ENCODE measurements around the gene ULK4. TPM values are rescaled to one million over a fixed set of nuclear protein-coding genes. Genes with fewer than 3 reads are reported as not detected.

The ULK4 gene
- total and polyA plus RNA-seq, 2 donors (not counting 1 experiment from before 2014, with no cell fraction given): 9.1 to 9.7 TPM

DNA sequence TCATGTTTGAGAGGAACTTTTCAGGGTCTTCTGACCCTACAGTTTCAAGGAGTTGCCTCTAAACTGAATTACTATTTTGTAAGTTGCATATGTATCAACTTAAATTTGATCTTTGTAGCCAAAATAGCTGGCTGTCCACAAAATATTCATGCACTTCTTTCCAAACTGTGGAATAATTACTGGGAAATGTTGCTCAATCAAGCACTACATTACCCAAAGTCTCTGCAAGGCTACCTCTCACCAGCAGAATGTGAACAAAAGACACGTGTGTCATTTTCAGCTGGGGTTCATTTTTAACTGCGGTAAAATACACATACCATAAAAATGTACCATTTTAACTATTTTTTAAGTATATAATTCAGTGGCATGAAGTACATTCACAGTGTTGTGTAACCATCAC lies 442.2 kb downstream of the ULK4 start:
- H3K9me3 ChIP-seq (ENCODE audit: control insufficient read depth, insufficient read depth, low read depth, low read length): no peaks in the 10 kb centered on the region
- H3K4me1 ChIP-seq (ENCODE audit: control insufficient read depth, extremely low read depth, insufficient read depth, low read length): no peaks in the 10 kb centered on the region
- no peak overlapping the region for H3K4me2 ChIP-seq (ENCODE audit: extremely low read depth, insufficient read depth, low read length)
- no peaks in the 10 kb centered on the region for H3K79me2 ChIP-seq (ENCODE audit: control insufficient read depth, insufficient read depth, low read length)
- no peak overlapping the region for H2AFZ ChIP-seq (ENCODE audit: low read length)
- H4K20me1 ChIP-seq (ENCODE audit: control insufficient read depth, extremely low read depth, insufficient read depth, low read length): no peaks in the 10 kb centered on the region
- no peak overlapping the region for H3K9ac ChIP-seq (ENCODE audit: insufficient read depth, low read length)
- no peak for TF ChIP-seq EZH2 (IDR thresholded peaks at IDR 0.05; ENCODE audit: low read length, missing control alignments)
- TF ChIP-seq, protein P1, sequence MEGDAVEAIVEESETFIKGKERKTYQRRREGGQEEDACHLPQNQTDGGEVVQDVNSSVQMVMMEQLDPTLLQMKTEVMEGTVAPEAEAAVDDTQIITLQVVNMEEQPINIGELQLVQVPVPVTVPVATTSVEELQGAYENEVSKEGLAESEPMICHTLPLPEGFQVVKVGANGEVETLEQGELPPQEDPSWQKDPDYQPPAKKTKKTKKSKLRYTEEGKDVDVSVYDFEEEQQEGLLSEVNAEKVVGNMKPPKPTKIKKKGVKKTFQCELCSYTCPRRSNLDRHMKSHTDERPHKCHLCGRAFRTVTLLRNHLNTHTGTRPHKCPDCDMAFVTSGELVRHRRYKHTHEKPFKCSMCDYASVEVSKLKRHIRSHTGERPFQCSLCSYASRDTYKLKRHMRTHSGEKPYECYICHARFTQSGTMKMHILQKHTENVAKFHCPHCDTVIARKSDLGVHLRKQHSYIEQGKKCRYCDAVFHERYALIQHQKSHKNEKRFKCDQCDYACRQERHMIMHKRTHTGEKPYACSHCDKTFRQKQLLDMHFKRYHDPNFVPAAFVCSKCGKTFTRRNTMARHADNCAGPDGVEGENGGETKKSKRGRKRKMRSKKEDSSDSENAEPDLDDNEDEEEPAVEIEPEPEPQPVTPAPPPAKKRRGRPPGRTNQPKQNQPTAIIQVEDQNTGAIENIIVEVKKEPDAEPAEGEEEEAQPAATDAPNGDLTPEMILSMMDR (conservative IDR thresholded peaks at IDR 0.05 in 1 of 2, IDR thresholded peaks at IDR 0.05 in 1 of 2; ENCODE audit: low read depth in 1 of 2, low read length in 2 of 2): no peak
- peak in 1 of 2 donors; percentile 5 for DNase-seq (ENCODE audit: low read depth in 2 of 2)
- no peak overlapping the region for H3K4me3 ChIP-seq (replicated peaks in 1 of 4; ENCODE audit: control extremely low read depth in 1 of 4, insufficient read depth in 1 of 4, low read depth in 3 of 4, low read length in 4 of 4)
- H3K27me3 ChIP-seq (ENCODE audit: control insufficient read depth, insufficient read depth, low read length): no peaks in the 10 kb centered on the region
- no peaks in the 10 kb centered on the region for H3K36me3 ChIP-seq (ENCODE audit: control insufficient read depth, insufficient read depth, low read length)
- no peak overlapping the region for H3K27ac ChIP-seq (ENCODE audit: insufficient read depth, low read length)

DNA sequence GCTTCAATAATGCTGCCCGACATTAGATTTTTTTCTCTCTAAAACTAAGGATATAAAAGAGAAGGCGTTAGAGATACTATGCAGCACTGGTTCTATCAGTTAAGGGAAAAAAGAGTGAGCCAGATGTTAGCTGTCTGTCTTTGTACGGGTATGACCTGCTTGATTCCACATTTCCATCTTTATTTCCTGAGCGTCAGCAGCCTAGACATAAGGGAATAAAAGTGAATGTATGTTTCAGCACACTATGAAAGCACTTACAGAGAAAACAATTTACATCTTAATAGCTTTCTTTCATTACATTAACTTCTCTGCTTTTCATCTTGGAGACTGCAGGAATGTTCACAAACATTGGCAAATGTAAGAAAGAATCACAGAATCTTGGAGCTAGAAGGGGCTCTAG lies 443.3 kb downstream of the ULK4 start:
- TF ChIP-seq, protein P1 (conservative IDR thresholded peaks at IDR 0.05 in 1 of 2, IDR thresholded peaks at IDR 0.05 in 1 of 2; ENCODE audit: low read depth in 1 of 2, low read length in 2 of 2): no peak
- TF ChIP-seq EZH2 (IDR thresholded peaks at IDR 0.05; ENCODE audit: low read length, missing control alignments): no peak
- H3K9ac ChIP-seq (ENCODE audit: insufficient read depth, low read length): no peak overlapping the region
- no peak for DNase-seq (ENCODE audit: low read depth in 2 of 2)
- H4K20me1 ChIP-seq (ENCODE audit: control insufficient read depth, extremely low read depth, insufficient read depth, low read length): no peaks in the 10 kb centered on the region
- no peaks in the 10 kb centered on the region for H3K4me1 ChIP-seq (ENCODE audit: control insufficient read depth, extremely low read depth, insufficient read depth, low read length)
- H3K27me3 ChIP-seq (ENCODE audit: control insufficient read depth, insufficient read depth, low read length): no peaks in the 10 kb centered on the region
- no peak overlapping the region for H3K27ac ChIP-seq (ENCODE audit: insufficient read depth, low read length)
- H3K4me2 ChIP-seq (ENCODE audit: extremely low read depth, insufficient read depth, low read length): no peak overlapping the region
- H3K4me3 ChIP-seq (replicated peaks in 1 of 4; ENCODE audit: control extremely low read depth in 1 of 4, insufficient read depth in 1 of 4, low read depth in 3 of 4, low read length in 4 of 4): no peak overlapping the region
- H3K36me3 ChIP-seq (ENCODE audit: control insufficient read depth, insufficient read depth, low read length): no peaks in the 10 kb centered on the region
- H3K79me2 ChIP-seq (ENCODE audit: control insufficient read depth, insufficient read depth, low read length): no peaks in the 10 kb centered on the region
- H3K9me3 ChIP-seq (ENCODE audit: control insufficient read depth, insufficient read depth, low read depth, low read length): no peaks in the 10 kb centered on the region
- H2AFZ ChIP-seq (ENCODE audit: low read length): no peak overlapping the region

DNA sequence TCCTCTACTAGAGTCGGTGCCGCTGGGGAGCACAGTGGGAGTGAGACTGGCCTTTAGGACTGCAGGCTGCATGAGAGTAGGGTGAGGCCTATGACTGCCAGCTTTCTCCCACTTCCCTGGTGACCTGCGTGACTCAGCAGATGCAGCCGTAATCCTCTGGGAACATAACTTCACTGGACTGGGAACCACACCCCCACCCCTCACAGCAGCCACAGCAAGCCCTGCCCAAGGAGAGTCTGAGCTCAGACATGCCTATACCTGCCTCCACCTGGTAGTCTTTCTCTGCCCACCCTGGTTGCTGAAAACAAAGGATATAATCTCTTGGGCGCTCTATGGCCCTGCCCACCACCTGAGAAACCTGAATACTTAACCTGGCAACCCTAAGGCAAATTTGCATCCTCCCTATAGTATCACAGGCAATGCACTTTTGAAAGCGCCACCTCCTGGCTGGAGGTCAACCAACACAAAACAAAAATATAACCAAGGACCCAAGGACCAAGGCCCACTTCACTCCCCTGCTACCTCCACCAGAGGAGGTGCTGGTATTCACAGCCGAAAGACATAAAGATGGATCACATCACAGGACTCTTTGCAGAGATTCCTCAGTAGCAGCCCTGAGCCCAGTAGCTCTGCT lies 453.7 kb downstream of the ULK4 start:
- no peak overlapping the region for H3K27ac ChIP-seq (ENCODE audit: insufficient read depth, low read length)
- H2AFZ ChIP-seq (ENCODE audit: low read length): no peak overlapping the region
- peak in 1 of 2 donors; percentile 26 for DNase-seq (ENCODE audit: low read depth in 2 of 2)
- H3K79me2 ChIP-seq (ENCODE audit: control insufficient read depth, insufficient read depth, low read length): no peaks in the 10 kb centered on the region
- no peaks in the 10 kb centered on the region for H4K20me1 ChIP-seq (ENCODE audit: control insufficient read depth, extremely low read depth, insufficient read depth, low read length)
- TF ChIP-seq, protein P1 (conservative IDR thresholded peaks at IDR 0.05 in 1 of 2, IDR thresholded peaks at IDR 0.05 in 1 of 2; ENCODE audit: low read depth in 1 of 2, low read length in 2 of 2): no peak
- TF ChIP-seq EZH2 (IDR thresholded peaks at IDR 0.05; ENCODE audit: low read length, missing control alignments): no peak
- no peaks in the 10 kb centered on the region for H3K27me3 ChIP-seq (ENCODE audit: control insufficient read depth, insufficient read depth, low read length)
- no peak overlapping the region for H3K4me2 ChIP-seq (ENCODE audit: extremely low read depth, insufficient read depth, low read length)
- H3K36me3 ChIP-seq (ENCODE audit: control insufficient read depth, insufficient read depth, low read length): no peaks in the 10 kb centered on the region
- no peak overlapping the region for H3K4me3 ChIP-seq (replicated peaks in 1 of 4; ENCODE audit: control extremely low read depth in 1 of 4, insufficient read depth in 1 of 4, low read depth in 3 of 4, low read length in 4 of 4)
- no peaks in the 10 kb centered on the region for H3K4me1 ChIP-seq (ENCODE audit: control insufficient read depth, extremely low read depth, insufficient read depth, low read length)
- H3K9ac ChIP-seq (ENCODE audit: insufficient read depth, low read length): no peak overlapping the region
- no peaks in the 10 kb centered on the region for H3K9me3 ChIP-seq (ENCODE audit: control insufficient read depth, insufficient read depth, low read depth, low read length)
